Stimulated activated CD8-positive, alpha-beta memory T cell treated with anti-CD3 and anti-CD28 coated beads, Interleukin-4, amount 100 ng/mL, for 48 hours (primary cell): Measurements from ENCODE around the gene LPIN1.
A peak's percentile ranks its signal among the peaks of the same experiment; 100 is the strongest.
"Not testable (repeated sequence)": the region's sequence is repeated elsewhere in the genome, so short reads cannot be mapped to it uniquely, and the experiment has no call there.

Experiments
- DNase-seq: peaks from one replicate; pipeline ENCODE4 v3.0.0-alpha.2; 2020

The LPIN1 gene

DNA sequence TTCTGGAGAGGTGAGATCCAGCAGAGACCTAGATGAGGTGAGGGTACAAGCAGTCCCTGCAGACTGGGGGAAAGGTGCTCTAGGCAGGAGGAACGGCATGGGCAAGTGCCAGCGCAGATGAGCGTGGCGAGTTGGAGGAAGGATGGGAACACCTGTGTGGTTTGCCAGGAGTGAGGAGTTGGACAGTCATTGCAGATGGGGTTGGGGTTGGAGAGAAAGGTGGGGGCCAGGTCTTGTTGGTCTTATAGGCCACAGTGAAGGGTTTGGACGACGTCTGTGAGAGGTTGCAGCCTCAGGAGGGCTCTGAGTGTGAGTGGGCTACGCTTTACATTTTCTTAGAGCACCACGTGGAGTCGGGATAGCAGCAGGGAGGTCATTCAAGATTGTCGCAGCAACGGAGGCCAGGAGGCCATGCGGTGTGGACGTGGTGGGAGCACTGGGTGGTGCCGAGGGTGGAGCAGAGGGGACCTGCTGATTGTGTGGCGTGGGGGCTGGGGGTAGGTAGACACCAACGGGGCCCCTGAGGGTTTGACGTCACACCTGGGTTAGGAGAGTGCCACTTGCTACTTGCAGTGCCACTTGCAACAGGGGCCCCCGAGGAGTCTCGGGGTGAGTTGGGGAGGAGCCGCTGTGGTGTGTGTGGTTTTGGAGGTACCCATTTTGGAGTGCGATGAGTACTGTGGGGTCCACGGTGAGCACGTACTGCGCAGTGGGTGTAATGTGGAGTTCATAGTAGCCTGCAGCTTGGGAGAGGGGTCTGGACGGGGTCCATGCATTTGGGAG lies 66.2 kb downstream of the LPIN1 start:
- no peak for DNase-seq

- not testable (repeated sequence) for DNase-seq
These were observed 66.9 kb downstream of the LPIN1 start for GRCh38 chr2:11813345-11813744.

DNA sequence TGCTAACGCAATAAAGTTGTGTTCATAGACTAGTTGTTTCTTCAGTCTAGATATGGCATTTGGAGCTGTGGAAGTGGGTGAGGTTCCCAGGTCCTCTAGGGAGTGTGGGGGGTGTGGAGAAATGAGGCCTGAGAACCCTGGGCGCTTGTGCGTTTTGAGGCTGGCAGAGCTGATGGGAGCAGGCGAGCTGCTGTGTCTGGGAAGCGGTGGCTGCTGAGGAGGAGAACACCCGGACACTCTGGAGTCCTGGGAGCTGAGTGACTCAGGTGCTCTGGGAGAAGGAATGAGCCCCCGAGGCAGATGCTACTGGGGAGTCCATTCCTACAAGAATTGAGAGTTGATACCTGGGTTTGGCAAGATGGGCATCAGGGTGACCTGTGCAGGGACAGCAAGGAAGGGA lies 67.5 kb downstream of the LPIN1 start:
- DNase-seq, result no peak

GRCh38 chr2:11814979-11815510 lies 68.6 kb downstream of the LPIN1 start:
- no peak for DNase-seq

DNA sequence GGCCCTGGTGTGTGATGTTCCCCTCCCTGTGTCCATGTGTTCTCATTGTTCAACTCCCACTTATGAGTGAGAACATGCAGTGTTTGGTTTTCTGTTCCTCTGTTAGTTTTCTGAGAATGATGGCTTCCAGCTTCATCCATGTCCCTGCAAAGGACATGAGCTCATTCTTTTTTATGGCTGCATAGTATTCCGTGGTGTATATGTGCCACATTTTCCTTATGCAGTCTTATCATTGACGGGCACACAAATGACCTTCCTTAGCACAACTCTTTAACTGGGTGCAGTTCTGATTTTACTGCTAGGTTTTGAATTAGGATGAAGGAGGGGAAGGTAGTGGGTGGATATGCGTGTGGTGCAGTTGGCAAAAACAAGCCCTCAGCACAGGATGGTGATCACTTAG lies 70.5 kb downstream of the LPIN1 start:
- DNase-seq, result not testable (repeated sequence)

DNA sequence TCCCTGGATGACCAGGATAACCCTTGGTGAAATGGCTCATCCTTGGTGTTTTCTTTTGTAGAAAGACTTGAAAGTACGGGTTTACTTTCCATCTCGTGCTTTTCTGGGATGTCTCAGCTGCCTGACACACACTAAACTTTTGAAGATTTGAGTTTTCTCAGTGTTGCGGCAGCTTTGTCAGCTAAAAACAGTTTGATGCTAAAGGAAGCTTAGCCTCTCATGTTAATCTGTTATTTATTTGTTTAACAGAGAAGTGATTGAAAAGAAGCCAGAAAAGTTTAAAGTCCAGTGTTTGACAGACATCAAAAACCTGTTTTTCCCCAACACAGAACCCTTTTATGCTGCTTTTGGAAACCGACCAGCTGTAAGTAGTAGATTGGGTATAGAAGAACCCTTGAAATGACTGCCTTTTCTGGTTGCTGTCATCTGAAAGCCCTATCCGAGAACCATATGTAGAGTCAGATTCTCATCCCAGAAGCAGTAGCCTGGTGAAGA lies 72.8 kb downstream of the LPIN1 start:
- no peak for DNase-seq

DNA sequence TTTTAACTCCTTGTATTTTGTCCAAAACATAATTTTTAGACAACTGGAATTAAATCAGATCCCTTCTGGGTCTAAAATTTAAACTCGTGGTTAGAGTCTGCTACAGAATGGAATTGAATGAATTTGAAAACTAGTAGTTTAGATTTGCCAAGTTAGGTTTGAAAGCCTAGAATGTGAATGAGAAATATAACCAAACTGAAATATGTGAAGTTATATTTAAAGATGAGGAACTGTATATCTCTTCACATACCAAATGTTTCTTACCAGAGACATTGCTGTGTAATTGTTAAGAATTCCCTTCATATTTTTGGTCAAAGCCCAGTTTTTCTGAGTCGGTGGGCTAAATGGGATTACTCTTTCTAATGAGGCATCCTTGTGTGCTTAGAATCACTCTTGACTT lies 74.2 kb downstream of the LPIN1 start:
- DNase-seq, result no peak

- DNase-seq, result no peak
These were observed 75.3 kb downstream of the LPIN1 start for GRCh38 chr2:11821705-11822104.

- DNase-seq, result not testable (repeated sequence)
These were observed 75.9 kb downstream of the LPIN1 start for GRCh38 chr2:11822359-11822745.

GRCh38 chr2:11822746-11823451 lies 76.5 kb downstream of the LPIN1 start:
- DNase-seq, result no peak

GRCh38 chr2:11824901-11825828 lies 78.7 kb downstream of the LPIN1 start:
- no peak for DNase-seq

DNA sequence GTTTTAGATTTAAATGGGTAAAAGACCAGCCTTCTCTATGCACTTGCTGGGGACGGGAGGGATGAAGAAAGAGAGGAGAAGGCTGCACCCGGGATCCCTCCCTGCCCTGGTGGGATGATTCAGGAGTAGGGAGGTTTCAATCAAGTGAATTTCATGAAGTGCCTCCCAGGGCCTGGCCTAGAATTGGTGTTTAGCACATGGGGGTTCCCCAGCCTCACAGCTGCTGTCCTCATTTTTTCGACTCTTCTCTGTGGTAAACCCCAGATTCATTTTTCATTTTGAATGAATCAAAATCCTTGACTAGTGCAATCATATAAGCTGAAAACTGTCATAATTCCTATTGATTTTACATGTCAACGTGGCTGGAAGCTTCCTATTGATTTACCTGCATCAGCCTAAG lies 81.1 kb downstream of the LPIN1 start:
- DNase-seq, result peak; percentile 52

GRCh38 chr2:11828933-11829323 lies 82.5 kb downstream of the LPIN1 start:
- DNase-seq, result no peak

GRCh38 chr2:11829324-11829946 lies 83.0 kb downstream of the LPIN1 start:
- DNase-seq, result peak; percentile 70

DNA sequence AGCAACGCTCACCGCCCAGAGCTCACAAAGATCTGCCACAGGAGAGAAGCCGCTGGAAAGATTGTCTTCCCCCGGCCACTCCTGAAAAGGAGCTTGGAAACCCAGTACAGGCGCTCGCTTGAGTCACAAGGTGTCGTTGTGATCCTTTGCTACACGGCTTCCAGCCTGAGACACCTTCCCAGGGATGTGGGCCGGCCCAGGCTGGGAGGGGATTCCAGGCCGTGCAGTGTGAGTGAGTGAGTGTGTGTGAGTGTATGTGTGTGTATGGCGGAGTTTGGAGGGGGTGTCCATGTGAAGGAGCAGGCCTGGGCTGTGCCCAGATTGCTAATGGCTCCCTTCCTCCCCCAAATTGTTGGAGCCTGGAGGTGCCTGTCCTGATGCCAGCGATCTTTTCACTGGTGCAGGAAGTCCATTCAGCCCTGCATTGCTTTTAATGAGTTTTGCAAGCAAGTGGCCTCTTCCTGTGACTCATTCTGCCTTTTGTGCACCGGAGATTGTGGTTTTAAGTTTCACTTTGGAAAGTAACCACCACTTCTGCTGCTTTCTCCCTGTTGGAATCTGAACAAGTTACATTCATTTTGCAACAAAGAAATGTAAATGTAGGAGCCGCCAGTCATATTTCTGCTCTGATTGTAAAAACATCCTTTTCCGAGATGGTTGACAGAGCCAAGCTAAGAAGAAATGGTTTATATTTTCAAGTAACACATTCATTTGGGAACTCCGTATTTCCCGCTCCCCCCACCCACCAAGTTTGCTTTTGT lies 83.7 kb downstream of the LPIN1 start:
- peak; percentile 50 for DNase-seq

DNA sequence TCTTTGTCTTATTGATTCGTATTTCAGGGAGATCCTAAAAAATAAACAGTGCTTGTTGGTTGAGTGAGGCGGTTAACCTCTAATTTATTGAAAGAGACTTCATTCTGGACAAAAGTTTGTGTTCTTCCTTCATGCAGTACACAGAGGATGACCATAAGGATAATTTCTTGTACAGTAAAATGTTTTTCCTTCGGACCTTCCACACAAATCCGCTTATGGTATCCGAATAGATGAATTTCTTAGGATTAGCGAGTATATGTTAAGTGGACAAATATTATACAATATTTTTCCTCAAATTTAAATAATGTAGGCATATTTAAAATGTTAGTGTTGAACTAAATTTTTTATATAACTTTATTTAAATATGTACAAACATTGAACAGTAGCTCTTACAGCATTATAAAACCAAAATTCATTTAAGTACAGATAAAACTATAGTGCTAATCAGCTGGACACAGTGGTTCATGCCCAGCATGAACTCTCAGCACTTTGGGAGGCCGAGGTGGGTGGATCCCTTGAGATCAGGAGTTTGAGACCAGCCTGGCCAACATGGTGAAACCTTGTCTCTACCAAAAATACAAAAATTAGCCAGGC lies 84.4 kb downstream of the LPIN1 start:
- no peak for DNase-seq

DNA sequence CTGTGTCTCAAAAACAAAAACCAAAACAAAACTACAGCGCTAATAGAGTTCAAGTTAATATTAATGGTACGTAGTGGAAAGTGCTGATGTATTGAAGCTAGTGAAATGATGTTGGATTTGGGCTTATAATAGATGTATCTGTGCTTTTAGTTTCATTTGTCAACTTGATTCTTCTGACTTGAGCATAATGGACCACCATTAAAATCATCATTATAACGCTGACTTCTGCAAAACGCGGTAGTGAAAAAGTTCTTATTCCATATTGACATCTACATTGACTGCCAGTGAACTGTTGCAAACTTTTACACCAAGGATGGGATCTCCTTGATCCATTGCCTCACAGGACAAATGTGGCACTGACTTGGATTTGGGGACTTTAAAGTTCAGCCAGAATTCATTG lies 85.0 kb downstream of the LPIN1 start:
- no peak for DNase-seq

DNA sequence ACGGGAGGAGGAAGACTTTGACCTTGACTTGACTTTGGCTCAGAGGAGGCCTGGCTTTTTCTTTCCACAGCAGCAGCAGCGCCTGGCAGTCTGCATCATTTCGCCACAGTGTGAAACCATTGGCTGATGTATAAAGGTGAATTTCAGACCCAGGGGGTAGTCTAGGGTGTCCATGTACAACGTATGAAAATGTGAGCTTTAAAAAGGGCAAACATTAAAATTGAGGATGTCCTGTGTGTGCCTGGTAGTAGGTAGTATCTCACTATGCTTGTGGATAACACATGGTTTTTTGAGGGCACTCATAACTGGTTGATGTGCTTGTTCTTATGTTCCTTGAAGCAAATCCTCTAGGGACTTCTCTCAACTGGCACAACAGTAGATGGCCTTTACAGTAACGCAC lies 86.1 kb downstream of the LPIN1 start:
- DNase-seq, result no peak

- no peak for DNase-seq
These were observed 87.2 kb downstream of the LPIN1 start for GRCh38 chr2:11833601-11834000.

DNA sequence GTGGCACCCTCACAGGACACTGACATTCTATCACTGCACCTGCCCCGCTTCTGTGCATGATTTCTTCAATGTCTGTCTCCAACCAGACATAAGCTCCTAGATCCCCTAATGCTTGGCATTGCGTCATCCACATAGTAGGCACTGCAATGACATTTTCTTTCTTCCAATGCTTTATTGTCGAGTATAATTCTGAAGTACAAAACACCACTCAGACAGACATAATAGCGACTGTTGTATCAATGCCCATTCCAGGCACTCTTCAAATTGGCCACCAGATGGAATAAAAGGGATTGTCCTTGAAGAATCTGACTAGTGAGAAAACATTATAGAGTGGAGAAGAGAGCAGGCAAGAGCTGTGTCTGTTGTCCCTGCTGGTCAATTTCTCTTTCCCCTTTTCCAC lies 89.0 kb downstream of the LPIN1 start:
- no peak for DNase-seq

DNA sequence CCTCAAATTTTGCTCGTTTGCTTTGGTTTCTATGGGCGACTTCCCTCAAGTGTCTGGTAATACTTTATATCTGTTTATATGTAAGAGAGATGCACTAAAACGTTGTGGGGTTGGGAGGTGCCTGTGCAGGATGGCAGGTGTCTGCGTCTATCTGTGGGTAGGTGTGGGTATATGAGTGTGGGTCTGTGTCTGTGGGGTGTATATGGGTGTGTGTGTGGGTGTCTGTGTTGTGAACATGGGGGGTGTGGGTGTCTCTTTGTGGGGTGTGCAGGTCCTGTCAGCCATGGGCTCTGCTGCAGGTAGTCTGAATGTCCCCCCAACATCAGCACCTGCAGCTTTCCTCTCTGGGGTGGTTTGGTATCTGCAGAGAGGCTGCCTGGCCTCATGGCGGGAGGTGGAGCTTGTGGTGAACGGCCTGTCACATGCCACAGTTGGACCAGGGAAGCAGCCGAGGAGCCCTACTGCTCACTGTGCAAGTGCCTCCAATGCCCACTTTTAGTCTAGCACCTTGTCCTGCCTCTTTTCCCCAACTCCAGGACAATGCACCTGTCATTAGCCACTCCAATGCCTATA lies 90.3 kb downstream of the LPIN1 start:
- no peak for DNase-seq
